SU-DHL-6 (cell line): ENCODE results near the gene HMGCLL1.

Experiments used
- H2AFZ ChIP-seq: fragments of 200-600 bp; sonication (generic); 2 replicates; pipeline ENCODE4 v1.6.1; 2014; ENCODE audit warnings: low read depth, mild to moderate bottlenecking, moderate library complexity, mixed read lengths, antibody characterized with exemption, low read length; ENCODE audit not compliant: severe bottlenecking
- H3F3A ChIP-seq: fragments of 200-600 bp; shearing (Covaris generic); 2 replicates; pipeline ENCODE4 v1.6.0; 2016; ENCODE audit warnings: antibody characterized with exemption, mild to moderate bottlenecking; ENCODE audit not compliant: insufficient read depth
- H3K27ac ChIP-seq: fragments of 200-600 bp; sonication (generic); 2 replicates; pipeline ENCODE4 v1.5.1; 2016; ENCODE audit warnings: low read depth, mild to moderate bottlenecking, low read length, moderate library complexity, mixed read lengths
- H3K27me3 ChIP-seq: fragments of 200-600 bp; sonication (generic), shearing (Covaris generic); 2 replicates; pipeline ENCODE4 v1.6.0; 2014; ENCODE audit warnings: mild to moderate bottlenecking, low read length
- H3K36me3 ChIP-seq: fragments of 200-600 bp; sonication (generic); 2 replicates; pipeline ENCODE4 v1.6.1; 2014; ENCODE audit warnings: mild to moderate bottlenecking, low read length, mixed read lengths
- H3K4me2 ChIP-seq: fragments of 300-600, 200-600 bp; shearing (Covaris generic), sonication (generic); 2 replicates; pipeline ENCODE4 v1.6.0; 2014; ENCODE audit warnings: low read length, low read depth, mild to moderate bottlenecking; ENCODE audit not compliant: poor library complexity, severe bottlenecking
- H3K4me3 ChIP-seq: fragments of 200-600 bp; sonication (generic); 2 replicates; pipeline ENCODE4 v1.5.1; 2014; ENCODE audit warnings: antibody characterized with exemption, low read length, mild to moderate bottlenecking, mixed read lengths; ENCODE audit not compliant: insufficient read depth, poor library complexity, severe bottlenecking
- H3K79me2 ChIP-seq: fragments of 200-600 bp; sonication (generic); 2 replicates; pipeline ENCODE4 v1.6.1; 2014; ENCODE audit warnings: mild to moderate bottlenecking, low read length, moderate library complexity; ENCODE audit not compliant: insufficient read depth
- H3K9ac ChIP-seq: fragments of 200-600 bp; sonication (generic); 2 replicates; pipeline ENCODE4 v1.7.0; 2014; ENCODE audit warnings: mild to moderate bottlenecking, low read length
- H3K9me2 ChIP-seq: fragments of 200-600 bp; sonication (generic); replicated peaks from 2 replicates; pipeline ENCODE4 v1.6.1; 2014; ENCODE audit warnings: low read length; ENCODE audit not compliant: insufficient read depth
- H3K9me3 ChIP-seq: fragments of 200-600 bp; sonication (generic); 2 replicates; pipeline ENCODE4 v1.6.1; 2014; ENCODE audit warnings: low read length, mixed read lengths; ENCODE audit not compliant: insufficient read depth
- H4K20me1 ChIP-seq: fragments of 200-600 bp; sonication (generic); 2 replicates; pipeline ENCODE4 v1.6.1; 2014; ENCODE audit warnings: low read depth, mild to moderate bottlenecking, antibody characterized with exemption, low read length, moderate library complexity, mixed read lengths
- EZH2phosphoT487 ChIP-seq: fragments of 200-600 bp; sonication (generic), shearing (Covaris generic); conservative IDR thresholded peaks from 2 replicates; pipeline ENCODE4 v1.6.1; 2018; ENCODE audit warnings: mild to moderate bottlenecking, antibody characterized with exemption, low read length, moderate library complexity, mixed read lengths
- TF ChIP-seq, protein P1 (sequence below): fragments of 200-600 bp; sonication (generic); IDR thresholded peaks from one replicate; pipeline ENCODE4 v1.5.1; 2017; ENCODE audit warnings: antibody characterized with exemption, mild to moderate bottlenecking, low read length, moderate library complexity; ENCODE audit not compliant: insufficient read depth, poor library complexity, severe bottlenecking

The HMGCLL1 gene

DNA sequence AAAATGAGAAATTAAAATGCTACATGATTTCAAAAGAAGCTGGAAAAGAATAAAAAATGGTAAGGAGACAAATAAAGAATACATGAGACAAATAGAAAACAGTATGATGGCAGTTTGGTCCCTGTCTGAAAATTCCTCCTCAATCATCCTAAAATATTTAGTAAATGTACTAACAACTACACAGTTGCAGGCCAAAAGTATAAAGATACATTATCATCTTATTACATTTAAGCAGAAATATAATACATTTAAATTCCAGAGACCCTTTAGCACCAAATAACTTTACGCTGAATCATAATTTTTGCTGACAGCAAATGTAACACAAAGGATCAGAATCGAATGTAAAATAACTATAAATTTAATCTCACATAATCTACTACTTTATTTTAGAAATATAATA is 4.4 kb downstream of the HMGCLL1 start:
- Histone ChIP-seq H3K9me2 (no peaks in the 10 kb centered on the region), H3K9ac (no peak overlapping the region), H3K4me3 (no peak overlapping the region), H4K20me1 (no peaks in the 10 kb centered on the region; the same call in 1 of the 2 replicates), H3K4me2 (no peak overlapping the region), H3K27me3 (no peaks in the 10 kb centered on the region), H2AFZ (no peak overlapping the region), H3K79me2 (no peaks in the 10 kb centered on the region), H3K36me3 (0 out of 2 replicates have a peak, but pooled peaks cover 5% of the 10 kb centered on the region), H3K9me3 (peaks cover 9% of the 10 kb centered on the region; the same call in 1 of the 2 replicates), H3F3A (no peaks in the 10 kb centered on the region), H3K27ac (no peak overlapping the region)
- no peak for TF ChIP-seq EZH2phosphoT487
- TF ChIP-seq, protein P1, sequence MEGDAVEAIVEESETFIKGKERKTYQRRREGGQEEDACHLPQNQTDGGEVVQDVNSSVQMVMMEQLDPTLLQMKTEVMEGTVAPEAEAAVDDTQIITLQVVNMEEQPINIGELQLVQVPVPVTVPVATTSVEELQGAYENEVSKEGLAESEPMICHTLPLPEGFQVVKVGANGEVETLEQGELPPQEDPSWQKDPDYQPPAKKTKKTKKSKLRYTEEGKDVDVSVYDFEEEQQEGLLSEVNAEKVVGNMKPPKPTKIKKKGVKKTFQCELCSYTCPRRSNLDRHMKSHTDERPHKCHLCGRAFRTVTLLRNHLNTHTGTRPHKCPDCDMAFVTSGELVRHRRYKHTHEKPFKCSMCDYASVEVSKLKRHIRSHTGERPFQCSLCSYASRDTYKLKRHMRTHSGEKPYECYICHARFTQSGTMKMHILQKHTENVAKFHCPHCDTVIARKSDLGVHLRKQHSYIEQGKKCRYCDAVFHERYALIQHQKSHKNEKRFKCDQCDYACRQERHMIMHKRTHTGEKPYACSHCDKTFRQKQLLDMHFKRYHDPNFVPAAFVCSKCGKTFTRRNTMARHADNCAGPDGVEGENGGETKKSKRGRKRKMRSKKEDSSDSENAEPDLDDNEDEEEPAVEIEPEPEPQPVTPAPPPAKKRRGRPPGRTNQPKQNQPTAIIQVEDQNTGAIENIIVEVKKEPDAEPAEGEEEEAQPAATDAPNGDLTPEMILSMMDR: no peak

DNA sequence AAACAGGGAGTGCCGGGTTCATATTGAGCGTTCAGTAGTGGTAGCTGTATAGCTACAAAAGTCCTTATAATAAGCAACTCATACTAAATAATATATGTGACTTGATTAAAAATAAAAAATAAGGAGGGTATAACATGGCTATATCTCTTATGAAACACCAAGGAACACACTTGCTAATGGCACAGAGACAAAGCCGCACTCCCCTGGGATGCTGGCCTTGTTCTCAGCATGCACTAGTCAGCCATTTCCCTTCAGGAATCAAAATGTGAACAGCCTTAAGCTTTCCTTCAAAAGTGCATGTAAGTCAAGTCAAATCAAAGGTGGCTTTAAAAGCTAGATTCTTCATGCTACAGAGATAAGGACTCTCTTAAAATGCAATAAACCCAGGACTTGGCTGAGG is 9.4 kb downstream of the HMGCLL1 start:
- Histone ChIP-seq H3K79me2 (no peaks in the 10 kb centered on the region), H3K27me3 (no peaks in the 10 kb centered on the region), H3K27ac (no peak overlapping the region), H3K36me3 (0 out of 2 replicates have a peak, but pooled peaks cover 5% of the 10 kb centered on the region), H3K9ac (no peak overlapping the region), H3K4me2 (no peak overlapping the region), H2AFZ (no peak overlapping the region), H3K9me3 (peaks cover 9% of the 10 kb centered on the region; the same call in 1 of the 2 replicates), H3K9me2 (no peaks in the 10 kb centered on the region), H4K20me1 (no peaks in the 10 kb centered on the region), H3K4me3 (no peak overlapping the region), H3F3A (no peaks in the 10 kb centered on the region)
- TF ChIP-seq, protein P1: no peak
- no peak for TF ChIP-seq EZH2phosphoT487

DNA sequence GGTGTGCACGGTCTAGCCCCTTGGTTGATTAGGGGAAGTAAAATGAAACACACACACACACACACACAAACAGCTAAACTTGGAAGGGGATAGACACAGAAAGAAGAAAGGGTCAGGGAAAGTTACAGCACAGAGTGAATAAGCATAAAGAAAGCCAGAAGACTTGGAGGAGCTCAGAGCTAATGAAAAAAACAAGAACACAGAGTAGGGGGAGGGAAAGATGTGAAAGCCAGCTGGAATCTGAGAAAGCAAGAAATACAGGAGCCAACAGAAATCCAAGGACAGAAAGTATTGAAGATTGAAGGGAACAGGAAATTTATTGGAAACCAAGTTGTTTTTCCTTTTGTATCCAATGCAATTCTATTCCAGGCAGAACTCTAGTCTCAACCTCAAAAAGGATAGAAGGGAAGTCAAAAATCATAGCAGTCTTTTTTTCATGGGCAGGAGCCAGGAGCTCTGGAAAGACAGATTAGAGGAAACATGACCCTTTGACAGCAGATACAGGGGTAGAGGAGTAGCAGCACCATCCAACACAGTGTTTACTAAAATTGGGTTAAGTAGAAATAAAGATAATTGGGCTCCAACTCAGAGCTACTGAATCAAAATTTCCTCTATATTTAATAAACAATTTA is 10.1 kb downstream of the HMGCLL1 start:
- Histone ChIP-seq H3K27ac (no peak overlapping the region), H3K36me3 (0 out of 2 replicates have a peak, but pooled peaks cover 5% of the 10 kb centered on the region), H3K27me3 (no peaks in the 10 kb centered on the region), H3K4me3 (no peak overlapping the region), H3F3A (no peaks in the 10 kb centered on the region), H3K9ac (no peak overlapping the region), H3K4me2 (no peak overlapping the region), H3K9me2 (no peaks in the 10 kb centered on the region), H3K9me3 (peaks cover 9% of the 10 kb centered on the region; the same call in 1 of the 2 replicates), H4K20me1 (no peaks in the 10 kb centered on the region), H2AFZ (no peak overlapping the region), H3K79me2 (no peaks in the 10 kb centered on the region)
- no peak for TF ChIP-seq EZH2phosphoT487
- TF ChIP-seq, protein P1: no peak
